ENCODE measurements around the gene EXD1.

- TF ChIP-seq CTCF (IDR thresholded peaks at IDR 0.05 in 8 of 11, conservative IDR thresholded peaks at IDR 0.05 in 3 of 11): no peak
- no peak for TF ChIP-seq POLR2A (IDR thresholded peaks at IDR 0.05)
- no peak for TF ChIP-seq POLR2AphosphoS5 (IDR thresholded peaks at IDR 0.05)
These were observed 50.3 kb downstream of the EXD1 start for GRCh38 chr15:41180206-41180789.

All from spleen (tissue), 7 donors.